GM19468 (cell line): Measurements from ENCODE around the gene ARHGAP18.

ENCODE experiments used
- ATAC-seq: cut with Tn5 transposase; IDR thresholded peaks from one replicate; pipeline ENCODE4 v1.9.1; 2021; ENCODE audit warnings: mild to moderate bottlenecking, moderate library complexity, moderate number of reproducible peaks; ENCODE audit not compliant: unreplicated experiment; ENCODE audit errors: extremely low read depth

The ARHGAP18 gene

DNA sequence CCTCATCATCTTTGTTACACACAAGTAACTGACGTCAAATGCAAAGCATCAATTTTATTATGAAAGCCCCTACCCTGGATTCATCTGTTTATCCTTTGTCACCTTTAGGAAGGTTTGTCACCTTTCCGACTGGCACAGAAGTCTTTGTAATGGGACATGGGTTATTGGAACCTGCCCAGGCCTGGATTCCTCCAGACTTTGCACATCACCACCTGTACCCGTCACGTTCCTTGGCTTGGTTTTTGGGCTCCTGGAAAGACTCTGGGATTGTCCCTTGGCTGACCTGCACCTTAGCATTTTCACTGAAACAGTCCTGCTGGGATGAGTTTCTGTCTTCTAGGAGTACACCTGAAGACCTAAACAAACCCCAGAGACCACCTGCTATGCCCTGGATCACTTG, 15.4 kb upstream of the ARHGAP18 start:
- ATAC-seq: no peak

DNA sequence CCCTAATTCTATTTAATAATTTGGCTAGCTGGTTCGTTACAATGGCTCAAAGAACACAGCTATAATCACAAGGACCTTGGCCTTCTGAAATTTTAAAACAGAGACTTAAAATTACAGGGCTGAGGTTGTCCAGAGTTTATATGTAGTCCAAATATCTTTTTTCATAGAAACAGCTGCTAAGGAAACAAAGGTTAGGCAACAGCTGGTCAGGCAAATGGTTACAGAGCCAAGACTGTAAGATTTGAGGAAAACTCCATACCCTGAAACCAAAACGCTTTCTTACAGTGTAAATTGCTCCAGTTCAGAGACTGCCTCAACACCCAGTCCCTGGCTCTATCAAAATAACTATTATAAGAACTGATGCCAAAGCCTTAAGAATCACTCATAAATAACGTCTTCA, 9.7 kb upstream of the ARHGAP18 start:
- ATAC-seq: no peak

DNA sequence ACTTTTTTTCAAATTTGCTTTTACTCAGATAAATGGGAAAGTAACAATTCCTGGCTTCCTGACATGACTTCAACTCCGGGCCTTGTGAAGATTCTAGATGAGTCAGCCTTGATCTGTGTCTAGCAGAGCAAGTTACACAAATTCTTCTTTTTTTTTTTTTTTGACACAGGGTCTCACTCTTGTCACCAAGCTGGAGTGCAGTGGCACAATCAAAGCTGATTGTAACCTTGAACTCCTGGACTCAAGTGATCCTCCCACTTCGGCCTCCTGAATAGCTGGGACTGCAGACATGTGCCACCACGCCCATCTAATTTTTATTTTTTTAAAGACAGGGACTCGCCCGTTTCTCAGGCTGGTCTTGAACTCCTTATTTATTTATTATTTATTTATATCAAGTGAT, 7.3 kb upstream of the ARHGAP18 start:
- no peak for ATAC-seq

DNA sequence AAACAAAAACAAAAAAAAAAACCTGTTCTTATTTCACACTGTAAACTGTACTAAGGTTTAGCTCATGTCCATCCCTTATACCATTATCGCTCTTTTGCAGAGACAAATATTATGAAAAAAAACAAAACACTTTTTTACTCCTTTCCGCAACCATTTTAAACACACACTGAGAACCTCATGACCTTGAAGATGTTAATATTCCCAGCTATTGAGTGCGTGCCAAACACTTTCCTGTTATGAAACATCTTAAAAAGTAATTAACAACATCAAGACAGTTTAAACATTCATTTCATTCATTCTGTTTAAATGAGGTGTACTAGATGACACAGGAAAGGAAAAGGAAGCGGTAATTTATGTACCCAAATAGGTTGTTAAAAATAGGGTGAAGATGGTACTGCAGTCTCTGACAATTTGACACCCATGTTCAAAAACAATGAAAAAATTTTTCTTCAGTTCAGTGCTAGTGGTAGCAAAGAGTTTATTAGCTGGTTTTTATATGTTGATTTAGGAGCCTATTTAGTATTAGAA, 3.9 kb upstream of the ARHGAP18 start:
- no peak for ATAC-seq

DNA sequence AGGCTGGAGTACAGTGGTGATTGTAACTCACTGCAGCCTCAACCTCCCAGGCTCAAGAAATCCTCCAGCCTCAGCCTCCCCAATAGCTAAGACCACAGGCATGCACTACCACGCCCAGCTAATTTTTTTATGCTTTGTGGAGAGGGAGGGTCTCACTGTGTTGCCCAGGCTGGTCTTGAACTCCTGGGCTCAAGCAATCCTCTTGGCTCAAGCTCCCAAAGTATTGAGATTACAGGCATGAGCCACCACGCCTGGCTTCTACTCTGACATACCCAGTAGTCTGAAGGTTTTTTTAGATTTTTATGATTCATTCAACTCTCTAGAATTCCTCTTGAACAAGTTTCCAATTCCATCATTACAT, 1.3 kb upstream of the ARHGAP18 start:
- ATAC-seq: no peak

DNA sequence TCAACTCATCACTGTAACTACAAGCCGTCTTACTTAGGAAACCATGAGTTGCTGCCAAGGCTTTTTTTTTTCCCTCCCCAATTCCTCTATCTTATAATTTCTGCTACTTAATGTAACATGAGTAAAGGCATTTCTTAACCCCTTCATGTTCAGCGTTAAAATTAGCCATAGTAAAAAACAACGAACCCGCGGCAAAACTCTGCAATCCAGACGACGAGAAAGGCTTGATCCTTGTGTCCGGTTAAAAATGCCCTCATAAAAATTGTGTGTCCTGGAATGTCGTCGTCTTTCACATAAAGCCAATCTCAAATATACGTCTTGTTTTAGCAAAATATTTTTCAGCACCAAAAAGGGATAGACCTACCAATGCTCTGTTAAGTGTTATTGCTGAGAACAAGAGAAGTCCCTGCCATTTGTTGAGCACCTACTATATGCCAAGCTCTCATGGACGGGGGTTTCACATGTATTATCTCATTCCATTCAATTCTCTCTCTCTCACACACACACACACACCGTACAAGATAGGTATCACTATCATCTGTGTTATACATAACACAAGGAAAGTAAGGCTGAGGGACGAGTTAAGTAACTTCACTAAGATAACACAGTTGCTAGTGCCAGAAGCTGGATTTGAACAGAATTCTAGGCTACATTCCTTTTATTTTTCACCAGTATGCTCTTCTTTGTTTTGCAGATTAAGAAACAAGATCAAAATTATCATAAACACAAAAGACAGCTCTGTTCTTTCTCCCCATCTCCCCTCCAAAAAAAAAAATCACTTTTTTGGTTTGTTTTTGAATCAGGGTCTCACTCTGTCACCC, 683 bp upstream of the ARHGAP18 start:
- no peak for ATAC-seq

DNA sequence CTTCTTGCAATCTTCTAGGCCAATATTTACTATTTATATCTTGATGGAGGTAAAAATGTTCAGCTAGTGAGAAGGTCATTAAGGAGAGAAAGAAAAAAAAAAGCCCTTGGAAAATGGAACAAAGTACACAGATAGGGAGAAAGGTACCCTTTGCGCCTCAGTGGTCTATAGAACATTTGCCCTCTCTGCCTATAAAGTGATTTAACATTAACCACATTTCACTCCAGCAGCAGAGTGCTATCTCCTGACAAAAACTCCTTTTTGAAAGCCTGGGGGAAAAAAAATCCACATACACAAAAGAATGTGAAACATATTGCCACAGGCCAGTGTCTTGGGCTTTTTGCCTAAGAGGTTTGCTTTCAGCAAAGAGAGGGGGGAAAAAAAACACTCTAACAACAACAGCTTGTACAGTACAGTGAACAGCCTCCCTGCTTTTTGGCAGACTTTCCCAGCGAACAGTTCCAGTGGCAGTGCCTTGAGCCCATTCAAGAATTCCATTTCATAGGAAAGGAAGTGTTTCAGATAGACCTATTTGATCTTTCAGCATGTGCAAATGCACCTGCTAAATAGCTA, 695 bp downstream of the ARHGAP18 start:
- no peak for ATAC-seq

DNA sequence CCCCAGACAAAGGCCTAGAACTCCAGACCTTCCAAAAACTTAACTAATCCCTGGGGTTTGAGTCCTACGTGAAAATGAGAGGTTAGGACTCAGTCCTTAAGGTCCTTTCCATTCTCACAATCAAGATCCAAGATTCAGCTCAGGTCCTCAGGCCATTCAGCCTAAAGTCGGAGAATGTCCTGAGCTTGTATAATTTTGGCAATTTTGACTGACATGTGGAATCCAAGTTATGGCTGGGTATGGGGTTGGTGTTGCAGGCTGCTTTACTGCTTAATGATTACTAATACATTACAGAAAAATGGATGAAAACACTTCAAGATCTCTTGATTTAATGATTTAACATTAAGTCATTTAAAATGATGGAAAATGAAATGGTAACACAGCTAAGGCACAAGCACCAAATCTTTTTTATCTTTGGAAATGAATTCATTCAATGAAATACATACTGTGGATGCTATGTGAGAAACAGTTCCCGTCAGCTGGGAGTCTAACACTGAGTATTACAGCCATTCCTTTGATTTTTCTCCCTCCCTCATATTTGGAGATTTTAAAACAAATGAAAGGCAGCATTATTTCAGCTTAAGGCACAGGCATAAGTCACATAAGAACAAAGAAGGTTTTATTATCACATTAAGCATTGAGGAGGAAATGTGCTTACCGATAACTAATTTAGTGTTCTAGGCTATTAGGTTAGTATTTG, 1.3 kb downstream of the ARHGAP18 start:
- no peak for ATAC-seq

DNA sequence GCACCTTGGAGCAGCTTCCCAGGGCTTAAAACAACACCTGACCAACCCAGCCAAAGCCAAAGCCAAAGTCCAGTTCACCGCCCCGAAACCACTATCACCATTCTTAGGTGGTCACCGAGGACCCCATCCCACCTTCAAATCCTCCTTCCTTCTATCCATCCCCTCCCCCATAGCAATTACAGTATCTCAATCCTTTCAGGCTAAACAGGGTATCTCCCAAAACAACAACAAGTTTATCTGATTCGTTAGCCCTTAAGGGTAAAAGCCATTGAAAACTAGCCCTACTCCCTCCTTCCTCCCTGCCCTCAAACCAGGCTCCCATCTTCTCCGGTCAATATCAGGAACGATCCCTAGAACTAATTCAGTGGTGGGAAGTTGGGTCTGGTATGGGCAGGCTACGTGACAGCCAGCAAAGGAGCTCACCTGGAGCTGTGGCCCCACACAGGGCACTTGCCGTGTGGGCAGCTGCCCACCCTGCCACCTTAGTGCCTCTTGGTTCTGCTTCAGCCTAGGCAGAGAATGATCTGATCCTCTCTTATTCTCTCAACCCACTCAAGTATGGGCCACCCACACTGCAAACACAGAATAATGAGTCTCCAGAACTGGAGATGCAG, 2.0 kb downstream of the ARHGAP18 start:
- ATAC-seq: no peak

DNA sequence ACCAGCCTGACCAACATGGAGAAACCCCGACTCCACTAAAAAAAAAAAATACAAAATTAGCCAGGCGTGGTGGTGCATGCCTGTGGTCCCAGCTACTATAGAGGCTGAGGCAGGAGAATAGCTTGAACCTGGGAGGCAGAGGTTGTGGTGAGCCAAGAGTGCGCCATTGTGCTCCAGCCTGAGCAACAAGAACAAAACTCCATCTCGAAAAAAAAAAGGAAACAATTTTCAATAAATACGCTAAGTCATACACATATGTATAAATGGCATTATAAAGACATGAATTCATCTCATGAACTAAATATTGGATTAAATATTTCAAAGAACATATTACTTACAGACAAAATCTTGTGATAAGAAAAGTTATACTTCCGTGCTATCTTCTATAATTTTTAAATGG, 2.9 kb downstream of the ARHGAP18 start:
- no peak for ATAC-seq

DNA sequence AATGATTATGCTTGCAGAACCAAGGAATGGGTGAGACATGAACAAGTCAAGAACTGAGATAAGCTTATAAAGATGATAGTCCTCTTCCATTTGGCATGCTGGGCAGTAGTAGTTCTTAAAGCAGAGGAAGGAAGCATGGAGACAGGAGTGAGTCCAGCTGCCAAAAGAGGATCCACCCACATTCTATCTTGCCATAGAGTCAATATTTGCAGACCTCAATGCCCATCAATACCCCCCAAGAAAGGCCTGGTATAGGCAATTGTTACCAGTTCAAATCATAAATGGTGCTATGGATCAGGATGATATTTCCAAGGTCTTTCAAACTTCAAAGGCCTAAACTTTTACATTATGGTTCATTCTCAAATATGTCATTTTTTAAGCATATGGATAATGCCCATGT, 4.8 kb downstream of the ARHGAP18 start:
- ATAC-seq: no peak

DNA sequence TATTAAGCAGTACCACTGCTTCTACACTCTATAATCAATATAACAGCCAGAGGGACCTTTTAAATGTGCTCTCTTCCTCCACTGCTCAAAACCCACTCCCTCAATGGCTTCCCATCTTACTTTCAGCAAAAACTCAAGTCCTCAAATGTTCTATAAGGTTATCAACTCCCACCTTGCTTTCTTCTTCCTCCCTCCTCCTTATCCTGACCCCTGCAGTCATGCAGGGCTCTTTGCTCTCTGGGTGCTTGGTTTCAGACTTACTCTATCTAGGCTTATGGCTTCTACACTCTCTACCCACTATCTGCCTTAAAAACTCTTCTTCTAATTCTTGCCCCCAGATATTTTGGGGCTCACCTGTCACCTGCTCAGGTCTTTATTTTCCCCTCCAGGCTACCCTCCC, 5.3 kb downstream of the ARHGAP18 start:
- no peak for ATAC-seq

DNA sequence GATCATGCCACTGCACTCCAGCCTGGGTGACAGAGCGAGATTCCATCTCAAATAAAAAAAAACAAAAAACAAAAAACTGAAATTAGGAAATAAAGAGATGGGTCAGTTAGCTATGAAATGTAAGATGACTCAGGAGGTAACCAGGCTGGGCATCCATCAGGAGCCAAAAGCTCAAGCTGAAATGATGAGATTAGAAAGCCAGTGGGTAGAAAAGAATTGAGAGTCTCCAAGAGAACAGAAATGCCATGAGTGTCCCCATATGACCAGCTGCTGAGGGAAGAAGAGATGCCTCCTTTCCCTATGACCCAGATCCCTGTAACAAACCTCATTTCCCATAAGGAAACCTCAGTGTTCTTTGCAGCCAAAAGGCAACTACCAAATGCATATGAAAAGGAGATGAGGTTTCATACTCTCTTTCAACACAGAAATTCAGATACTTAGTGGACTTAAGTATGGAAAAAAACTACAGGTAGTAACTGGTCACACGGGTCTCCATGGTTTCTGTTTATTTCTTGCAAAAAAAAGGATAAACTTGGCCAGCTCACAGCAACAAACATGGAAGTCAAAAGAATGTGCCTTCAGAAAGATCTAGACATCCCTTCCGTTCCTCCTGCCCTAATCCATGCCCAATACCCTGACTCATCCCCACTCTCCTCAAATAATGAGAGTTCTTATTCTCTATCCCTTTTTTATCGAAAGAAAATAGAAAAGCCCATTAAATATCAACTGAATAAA, 8.1 kb downstream of the ARHGAP18 start:
- no peak for ATAC-seq

DNA sequence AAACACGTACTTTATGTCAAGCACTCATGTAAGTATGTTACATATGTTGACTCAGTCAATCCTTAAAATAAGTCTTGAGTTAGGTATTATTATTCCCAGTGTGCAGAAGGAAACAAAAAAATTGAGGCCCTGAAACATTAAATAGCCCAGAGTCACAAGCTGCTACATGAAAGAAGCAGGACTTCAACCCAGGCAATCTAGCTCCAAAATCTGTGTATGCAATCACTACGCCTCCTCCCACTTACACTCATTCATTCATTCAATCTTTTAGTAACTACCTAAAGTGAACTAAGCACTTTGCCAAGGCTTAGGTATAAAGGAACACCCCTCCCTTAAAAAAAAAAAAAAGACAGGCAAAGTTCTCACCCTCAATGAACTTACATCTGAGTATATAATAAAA, 9.3 kb downstream of the ARHGAP18 start:
- no peak for ATAC-seq

DNA sequence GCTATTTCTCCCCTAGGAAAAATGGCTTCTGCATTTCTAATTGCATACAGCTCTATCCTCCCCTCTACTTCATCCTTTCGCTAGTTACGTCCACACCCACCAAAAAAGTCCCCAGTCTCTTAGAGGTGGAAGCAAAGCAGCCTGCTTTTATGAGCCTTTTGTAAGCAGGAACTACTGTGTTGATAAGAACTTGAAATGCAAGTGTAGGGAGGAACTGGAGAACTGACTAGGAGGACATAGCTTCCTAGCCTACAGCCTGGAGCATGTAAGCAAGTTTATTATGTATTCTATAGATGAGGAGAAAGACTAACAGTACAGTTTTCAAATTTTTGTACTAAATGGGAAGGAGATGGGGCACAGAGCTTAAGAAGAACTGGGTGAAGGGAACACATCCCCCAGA, 10.3 kb downstream of the ARHGAP18 start:
- ATAC-seq: no peak

DNA sequence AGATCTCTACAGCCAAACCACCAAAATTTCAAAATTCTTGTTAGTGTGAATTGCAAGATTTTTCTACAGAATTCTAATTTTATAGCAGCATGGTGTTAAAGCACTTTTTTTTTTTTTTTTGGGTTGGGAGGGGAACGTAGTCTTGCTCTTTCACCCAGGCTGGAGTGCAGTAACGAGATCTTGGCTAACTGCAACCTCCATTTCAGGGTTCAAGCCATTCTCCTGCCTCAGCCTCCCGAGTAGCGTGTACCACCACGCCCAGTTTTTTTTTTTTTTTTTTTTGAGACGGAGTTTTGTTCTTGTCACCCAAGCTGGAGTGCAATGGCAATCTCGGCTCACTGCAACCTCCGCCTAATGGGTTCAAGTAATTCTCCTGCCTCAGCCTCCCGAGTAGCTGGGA, 11.5 kb downstream of the ARHGAP18 start:
- ATAC-seq: no peak

DNA sequence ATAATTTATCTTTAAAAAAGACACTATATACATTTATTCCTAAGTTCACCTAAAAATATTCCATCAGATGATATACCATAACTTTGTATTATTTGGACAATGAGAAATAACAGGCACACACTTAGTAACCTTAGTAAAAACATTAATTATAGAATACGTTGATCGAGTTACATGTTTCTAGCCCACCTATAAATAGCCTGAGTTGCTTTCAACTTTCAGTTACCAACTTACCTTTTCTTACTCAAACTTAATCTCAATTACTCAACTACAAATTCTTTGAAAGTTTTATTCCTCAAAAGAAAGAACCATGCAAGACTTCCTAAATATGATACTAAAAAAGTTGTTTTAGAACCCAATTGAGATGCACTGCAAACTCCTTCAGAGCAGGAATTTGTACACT, 12.2 kb downstream of the ARHGAP18 start:
- no peak for ATAC-seq

DNA sequence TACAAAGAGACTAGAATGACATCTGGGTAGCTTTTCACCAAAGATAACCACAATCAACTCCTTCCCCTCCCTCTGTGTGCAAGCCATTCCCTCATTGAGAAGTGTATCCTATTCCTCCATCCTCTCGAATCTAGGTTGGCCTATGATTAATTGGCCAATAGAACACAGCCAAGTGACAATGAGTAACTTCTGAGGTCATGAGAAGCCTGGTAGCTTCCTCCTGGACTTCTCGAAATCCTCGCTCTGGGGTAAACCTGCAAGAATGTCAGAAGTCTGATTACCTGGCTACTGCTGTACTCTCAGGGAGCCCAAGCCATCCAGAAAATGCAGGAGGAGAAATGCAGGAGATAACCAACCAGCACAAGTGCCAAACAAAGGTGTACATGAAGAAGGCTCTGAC, 13.1 kb downstream of the ARHGAP18 start:
- ATAC-seq: no peak

DNA sequence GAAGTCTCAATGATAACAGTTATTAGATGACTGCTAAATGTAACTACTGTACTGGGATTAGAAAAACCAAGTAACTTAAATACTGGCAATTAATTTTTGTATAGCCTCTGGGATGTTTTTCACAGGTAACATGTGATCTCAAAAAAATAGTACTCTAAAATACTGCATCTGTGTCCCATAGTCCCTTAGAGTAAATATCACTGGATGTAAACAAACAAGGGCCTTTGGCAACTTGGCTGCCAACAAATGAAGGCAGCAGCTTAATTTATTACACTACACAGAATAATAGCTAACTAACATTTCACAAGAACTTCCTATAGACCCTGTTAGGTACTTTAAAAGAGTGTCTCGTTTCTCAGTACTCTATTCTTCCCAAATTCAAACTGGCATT, 14.0 kb downstream of the ARHGAP18 start:
- no peak for ATAC-seq

DNA sequence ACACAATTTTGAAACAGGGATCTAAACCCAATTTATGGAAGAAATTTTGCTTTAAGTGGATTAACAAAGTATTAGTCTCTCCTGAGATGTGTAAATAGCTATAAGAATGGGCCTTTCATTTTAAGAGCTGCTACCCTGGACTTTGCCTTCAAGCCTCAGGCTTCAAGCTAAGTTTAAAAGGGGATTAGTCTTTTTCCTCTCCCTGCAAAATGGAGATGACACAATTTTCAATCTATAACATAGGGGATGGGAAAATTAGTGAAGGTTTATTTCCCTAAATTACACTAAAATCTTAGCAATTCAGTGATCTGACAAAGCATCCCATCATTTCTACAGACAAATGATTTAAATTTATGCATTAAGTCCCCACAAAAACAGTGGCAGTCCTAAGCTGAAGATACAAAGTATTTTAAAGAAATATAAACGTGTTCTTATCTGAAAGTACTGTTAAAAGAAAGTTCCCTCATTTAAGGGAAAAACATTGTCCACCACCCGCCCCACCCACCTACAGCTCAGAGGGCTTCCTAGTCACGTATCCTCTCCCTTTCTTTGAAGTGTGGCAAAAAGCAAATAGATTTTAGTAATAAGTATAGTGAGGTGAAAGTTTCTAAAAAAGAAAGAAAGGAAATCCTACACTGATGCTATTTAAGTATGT, 14.5 kb downstream of the ARHGAP18 start:
- ATAC-seq: peak; percentile 22
